Activated T-cell treated with anti-CD3 and anti-CD28 coated beads, Interleukin-2, amount 50 U/mL, for 24 hours (primary cell): ENCODE measurements around the gene SLC30A5.
"Not testable (repeated sequence)": the region's sequence is repeated elsewhere in the genome, so short reads cannot be mapped to it uniquely, and the experiment has no call there.

Source experiments
- DNase-seq: peaks from one replicate; pipeline ENCODE4 v3.0.0-alpha.2; 2020
- H3K27ac Mint-ChIP-seq: 2 replicates; pipeline ENCODE4 v1.8.0; 2020; ENCODE audit warnings: mild to moderate bottlenecking, mixed read lengths
- H3K27me3 Mint-ChIP-seq: 2 replicates; pipeline ENCODE4 v1.8.0; 2020; ENCODE audit warnings: mixed read lengths
- H3K36me3 Mint-ChIP-seq: 2 replicates; pipeline ENCODE4 v1.8.0; 2020; ENCODE audit warnings: low read depth, mixed read lengths
- H3K4me1 Mint-ChIP-seq: 2 replicates; pipeline ENCODE4 v1.8.0; 2020; ENCODE audit warnings: low read depth, mixed read lengths
- H3K4me3 Mint-ChIP-seq: 2 replicates; pipeline ENCODE4 v1.8.0; 2020; ENCODE audit warnings: mild to moderate bottlenecking, moderate library complexity, mixed read lengths
- H3K9me3 Mint-ChIP-seq: 2 replicates; pipeline ENCODE4 v1.8.0; 2020; ENCODE audit warnings: mixed read lengths

The SLC30A5 gene

DNA sequence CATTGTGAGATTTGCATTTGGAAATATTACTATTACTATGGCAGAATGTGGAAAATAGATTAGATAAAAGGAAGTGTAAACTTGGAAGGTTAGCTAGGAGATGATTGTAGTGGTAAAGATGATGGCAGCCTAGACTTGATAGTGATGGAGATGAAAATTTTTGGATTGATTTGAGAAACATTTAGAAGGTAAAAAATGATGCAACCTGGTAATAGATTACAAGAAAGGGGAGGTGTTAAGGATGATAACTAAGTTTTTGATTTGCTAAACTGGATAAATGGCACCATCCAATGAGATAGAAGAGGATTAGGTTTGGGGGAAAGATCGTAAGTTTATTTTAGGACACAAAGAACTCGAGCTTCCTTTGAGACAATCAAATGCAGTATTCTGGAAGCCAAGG, 8.9 kb upstream of the SLC30A5 start:
- Mint-ChIP-seq H3K9me3 (no peaks in the 10 kb centered on the region), H3K27me3 (no peaks in the 10 kb centered on the region), H3K27ac (no peak overlapping the region), H3K4me3 (no peak overlapping the region), H3K36me3 (no peaks in the 10 kb centered on the region), H3K4me1 (peaks cover 8% of the 10 kb centered on the region)
- DNase-seq = no peak

DNA sequence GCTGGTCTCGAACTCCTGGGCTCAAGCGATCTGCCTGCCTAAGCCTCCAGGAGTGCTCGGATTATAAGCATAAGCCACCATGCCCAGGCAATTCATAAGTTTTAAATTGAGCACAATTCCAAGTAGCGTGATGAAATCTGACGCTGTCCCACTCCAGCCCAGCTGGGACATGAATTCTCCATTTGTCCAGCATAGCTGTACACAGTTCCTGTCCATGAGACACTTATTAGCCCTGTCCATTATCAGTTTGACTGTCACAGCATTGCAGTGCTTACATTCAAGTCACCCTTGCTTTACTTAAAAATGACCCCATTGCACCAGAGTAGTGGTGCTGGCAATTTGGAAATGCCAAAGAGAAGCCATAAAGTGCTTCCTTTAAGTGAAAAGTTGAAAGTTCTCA, 7.6 kb upstream of the SLC30A5 start:
- Mint-ChIP-seq H3K27me3 (no peaks in the 10 kb centered on the region), H3K4me1 (peaks cover 8% of the 10 kb centered on the region), H3K27ac (no peak overlapping the region), H3K4me3 (no peak overlapping the region), H3K36me3 (no peaks in the 10 kb centered on the region), H3K9me3 (no peaks in the 10 kb centered on the region)
- no peak for DNase-seq

DNA sequence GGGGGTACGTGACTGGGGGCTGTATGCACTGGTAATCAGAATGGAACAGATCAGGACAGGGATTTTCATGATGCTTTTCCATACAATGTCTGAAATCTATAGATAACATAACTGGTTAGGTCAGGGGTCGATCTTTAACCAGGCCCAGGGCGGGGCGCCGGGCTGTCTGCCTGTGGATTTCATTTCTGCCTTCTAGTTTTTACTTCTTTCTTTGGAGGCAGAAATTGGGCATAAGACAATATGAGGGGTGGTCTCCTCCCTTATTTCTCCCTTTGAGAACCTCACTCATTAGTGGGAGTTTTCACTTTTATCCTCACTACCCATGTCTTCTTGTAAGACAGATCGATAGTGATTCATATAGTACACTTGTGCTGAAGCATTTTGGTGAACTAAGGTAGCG, 5.8 kb upstream of the SLC30A5 start:
- not testable (repeated sequence) for H3K4me3 Mint-ChIP-seq, H3K9me3 Mint-ChIP-seq, H3K27ac Mint-ChIP-seq, DNase-seq, H3K36me3 Mint-ChIP-seq, H3K4me1 Mint-ChIP-seq, H3K27me3 Mint-ChIP-seq

DNA sequence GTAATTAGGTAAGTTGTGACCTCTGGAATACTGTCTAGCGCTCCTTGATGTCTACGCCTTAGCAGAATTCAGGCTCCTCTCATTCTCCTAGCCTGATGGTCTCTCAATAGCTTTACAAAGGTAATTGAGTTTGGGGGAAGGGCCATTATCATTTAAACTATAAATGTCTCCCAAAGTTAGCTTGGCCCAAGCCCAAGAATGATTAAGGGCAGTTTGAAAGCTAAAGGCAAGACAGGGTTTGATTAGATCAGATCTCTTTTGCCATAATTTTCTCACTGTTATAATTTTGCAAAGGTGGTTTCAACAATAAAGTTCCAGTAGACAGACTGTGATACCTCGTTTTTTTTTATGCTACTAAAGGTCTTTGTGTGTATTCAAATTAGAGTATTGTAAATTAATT, 3.7 kb upstream of the SLC30A5 start:
- H3K27me3 Mint-ChIP-seq = no peaks in the 10 kb centered on the region

DNA sequence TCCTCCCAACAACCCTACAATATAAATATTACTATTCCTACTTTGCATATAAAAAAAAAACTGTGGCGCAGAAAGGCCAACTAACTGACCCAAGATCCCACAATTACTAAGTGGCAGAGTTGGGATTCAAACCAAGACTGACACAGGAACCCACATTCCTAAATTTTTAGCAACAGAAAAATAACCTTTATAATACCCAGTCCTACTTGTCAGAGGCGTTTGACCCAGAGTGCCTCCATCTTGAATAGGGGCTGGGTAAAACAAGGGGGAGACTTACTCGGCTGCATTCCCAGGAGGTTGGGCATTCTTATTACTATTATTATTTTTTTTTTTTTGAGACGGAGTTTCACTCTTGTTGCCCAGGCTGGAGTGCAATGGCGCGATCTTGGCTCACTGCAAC, 2.0 kb upstream of the SLC30A5 start:
- peaks cover 21% of the 10 kb centered on the region for H3K4me1 Mint-ChIP-seq
- H3K27ac Mint-ChIP-seq = no peak overlapping the region
- no peaks in the 10 kb centered on the region for H3K9me3 Mint-ChIP-seq
- peaks cover 21% of the 10 kb centered on the region for H3K36me3 Mint-ChIP-seq
- no peak overlapping the region for H3K4me3 Mint-ChIP-seq
- DNase-seq = no peak
- H3K27me3 Mint-ChIP-seq = no peaks in the 10 kb centered on the region

More for the DNA sequence above, 3.7 kb upstream of the SLC30A5 start:
- Mint-ChIP-seq H3K27ac (no peak overlapping the region), H3K4me3 (no peak overlapping the region), H3K9me3 (no peaks in the 10 kb centered on the region), H3K4me1 (peaks cover 6% of the 10 kb centered on the region), H3K36me3 (peaks cover 6% of the 10 kb centered on the region)
- DNase-seq = no peak

DNA sequence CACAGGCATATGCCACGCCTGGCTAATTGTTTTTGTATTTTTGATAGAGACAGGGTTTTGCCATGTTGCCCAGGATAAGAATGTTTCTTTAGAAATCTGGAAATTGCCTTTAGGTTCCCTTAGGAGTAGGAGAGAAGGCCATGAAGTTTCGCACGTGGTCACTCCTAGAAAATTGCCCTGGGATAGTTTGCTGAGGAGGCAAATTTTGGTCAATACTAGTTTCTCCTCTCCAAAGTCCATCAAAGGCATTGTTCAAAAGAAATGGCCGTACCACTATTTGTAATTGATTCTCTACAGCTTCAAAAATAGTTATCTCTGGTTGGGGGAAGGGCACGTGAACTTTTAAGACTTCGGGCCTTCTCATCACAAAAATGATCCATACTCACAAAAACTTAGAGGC, 845 bp upstream of the SLC30A5 start:
- Mint-ChIP-seq H3K27ac (peak overlapping the region; percentile 95), H3K36me3 (peaks cover 31% of the 10 kb centered on the region), H3K27me3 (no peaks in the 10 kb centered on the region), H3K9me3 (no peaks in the 10 kb centered on the region), H3K4me3 (no peak overlapping the region), H3K4me1 (peaks cover 30% of the 10 kb centered on the region)
- DNase-seq = no peak

DNA sequence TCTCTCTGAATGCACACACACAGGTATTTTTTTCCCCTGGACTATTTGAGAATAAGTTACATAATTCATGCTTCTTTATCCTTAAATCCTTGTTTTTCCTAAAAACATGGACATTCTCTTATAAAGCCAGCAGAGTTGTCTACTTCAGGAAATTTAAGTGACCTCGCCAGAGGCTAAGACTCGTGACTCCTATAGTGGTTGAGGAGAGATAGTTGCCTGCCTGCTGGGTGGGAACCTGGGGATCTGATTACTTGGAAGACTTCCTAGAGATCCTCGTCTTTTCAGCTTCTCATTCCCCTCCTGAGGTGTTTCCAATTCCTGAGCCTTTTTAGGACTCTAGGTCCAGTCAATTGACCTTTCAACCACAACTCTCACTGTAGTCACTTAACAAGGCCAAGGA, 5.5 kb downstream of the SLC30A5 start:
- no peak overlapping the region for H3K27ac Mint-ChIP-seq
- H3K4me1 Mint-ChIP-seq = peaks cover 44% of the 10 kb centered on the region
- no peaks in the 10 kb centered on the region for H3K27me3 Mint-ChIP-seq
- no peaks in the 10 kb centered on the region for H3K9me3 Mint-ChIP-seq
- DNase-seq = no peak
- H3K4me3 Mint-ChIP-seq = no peak overlapping the region
- peaks cover 85% of the 10 kb centered on the region for H3K36me3 Mint-ChIP-seq

DNA sequence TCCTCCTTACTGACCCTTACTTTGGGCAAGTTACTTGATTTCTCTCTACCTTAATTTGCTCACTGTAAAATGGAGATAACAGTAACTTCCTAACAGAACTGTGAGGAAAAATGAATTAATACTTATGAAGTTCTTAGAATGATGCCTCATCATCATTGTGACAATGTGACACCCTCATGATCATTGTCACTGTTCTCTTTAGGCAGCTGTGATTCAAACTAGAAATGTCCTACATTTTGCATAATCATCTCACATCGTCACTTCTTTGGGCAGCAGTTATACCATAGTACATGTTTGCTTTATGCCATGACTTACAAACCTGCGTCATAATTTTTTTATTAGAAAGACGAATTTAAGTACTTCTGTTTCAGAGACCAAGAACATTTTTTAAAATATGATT, 9.7 kb downstream of the SLC30A5 start:
- peaks cover 14% of the 10 kb centered on the region for H3K4me1 Mint-ChIP-seq
- H3K4me3 Mint-ChIP-seq = no peak overlapping the region
- DNase-seq = no peak
- peaks cover 88% of the 10 kb centered on the region for H3K36me3 Mint-ChIP-seq
- no peaks in the 10 kb centered on the region for H3K9me3 Mint-ChIP-seq
- no peak overlapping the region for H3K27ac Mint-ChIP-seq
- H3K27me3 Mint-ChIP-seq = no peaks in the 10 kb centered on the region

DNA sequence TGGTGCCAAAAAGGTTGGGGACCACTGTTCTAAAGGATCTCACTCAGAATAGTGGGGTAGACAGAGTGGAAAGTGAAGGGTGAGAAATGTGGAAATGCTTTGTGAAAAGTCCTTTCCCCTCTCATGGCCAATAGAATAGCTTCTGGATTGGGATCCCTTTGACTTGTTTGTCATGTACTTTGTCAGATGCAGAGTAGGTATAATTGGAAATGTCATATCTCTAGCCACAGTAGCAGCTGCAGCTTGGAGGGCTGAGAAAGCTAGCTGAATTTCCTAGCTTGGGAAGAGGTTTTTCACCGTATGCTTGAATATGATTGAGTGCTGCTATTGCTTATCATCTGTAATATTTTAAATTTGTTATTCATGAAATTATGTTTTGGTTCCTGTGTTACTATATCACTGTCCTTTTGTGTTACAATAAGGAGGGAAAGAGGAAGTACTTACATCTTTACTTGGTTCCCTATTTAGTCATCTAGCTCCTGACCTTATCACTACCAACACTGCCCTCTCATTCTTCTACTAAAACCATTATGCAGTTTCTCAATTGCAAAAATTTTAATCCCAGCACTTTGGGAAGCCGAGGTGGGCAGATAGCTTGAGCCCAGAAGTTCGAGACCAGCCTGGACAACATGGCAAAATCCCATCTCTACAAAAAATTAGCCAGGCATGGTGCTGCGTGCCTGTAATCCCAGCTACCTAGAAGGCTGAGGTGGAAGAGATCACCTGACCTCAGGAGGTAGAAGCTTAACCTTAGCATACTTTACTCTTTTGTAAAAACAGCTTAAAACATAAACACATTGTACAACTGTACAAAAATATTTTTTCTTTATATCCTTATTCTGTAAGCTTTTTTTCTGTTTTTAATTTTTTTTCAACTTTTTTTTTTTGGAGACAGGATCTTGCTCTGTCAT, 12.4 kb downstream of the SLC30A5 start:
- no peak for DNase-seq
- H3K27me3 Mint-ChIP-seq = no peaks in the 10 kb centered on the region
- H3K4me3 Mint-ChIP-seq = no peak overlapping the region
- no peaks in the 10 kb centered on the region for H3K4me1 Mint-ChIP-seq
- peaks cover 90% of the 10 kb centered on the region for H3K36me3 Mint-ChIP-seq
- no peaks in the 10 kb centered on the region for H3K9me3 Mint-ChIP-seq
- no peak overlapping the region for H3K27ac Mint-ChIP-seq

DNA sequence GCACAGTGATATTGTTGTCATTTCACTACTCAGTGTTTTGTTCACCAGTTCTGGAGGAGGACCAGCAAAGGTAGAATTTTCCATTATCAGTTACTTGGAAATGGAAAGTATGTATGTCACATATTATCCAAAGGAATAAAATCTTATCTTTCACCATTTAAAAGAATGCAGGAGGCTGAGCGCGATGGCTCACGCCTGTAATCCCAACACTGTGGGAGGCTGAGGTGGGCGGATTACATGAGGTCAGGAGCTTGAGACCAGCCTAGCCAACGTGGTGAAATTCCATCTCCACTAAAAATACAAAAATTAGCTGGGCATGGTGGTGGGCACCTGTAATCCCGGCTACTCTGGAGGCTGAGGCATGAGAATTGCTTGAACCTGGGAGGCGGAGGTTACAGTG, 14.6 kb downstream of the SLC30A5 start:
- H3K4me1 Mint-ChIP-seq, H3K4me3 Mint-ChIP-seq, H3K9me3 Mint-ChIP-seq, H3K27me3 Mint-ChIP-seq, DNase-seq, H3K27ac Mint-ChIP-seq: not testable (repeated sequence)
- peaks cover 93% of the 10 kb centered on the region for H3K36me3 Mint-ChIP-seq

DNA sequence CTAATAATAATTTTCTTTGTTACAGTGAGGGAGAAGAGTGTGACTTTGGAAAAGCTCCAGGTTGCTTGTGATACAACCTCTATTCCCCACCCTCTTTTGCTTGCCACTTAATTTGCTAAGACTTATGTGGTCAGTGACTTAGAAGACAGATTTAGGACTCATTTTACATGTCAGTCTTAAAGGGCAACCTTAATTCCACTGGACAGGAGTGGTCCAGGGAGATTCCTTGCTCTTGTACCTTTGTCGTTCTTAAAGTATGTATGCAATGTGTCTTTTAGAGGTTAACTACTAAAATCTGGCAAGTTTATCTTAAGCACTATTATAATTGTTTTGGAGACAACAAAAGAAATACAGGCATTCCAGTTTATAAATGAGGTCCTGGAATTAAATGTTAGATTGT, 20.0 kb downstream of the SLC30A5 start:
- no peaks in the 10 kb centered on the region for H3K9me3 Mint-ChIP-seq
- no peaks in the 10 kb centered on the region for H3K27me3 Mint-ChIP-seq
- no peaks in the 10 kb centered on the region for H3K4me1 Mint-ChIP-seq
- H3K27ac Mint-ChIP-seq = no peak overlapping the region
- H3K36me3 Mint-ChIP-seq = peaks cover 85% of the 10 kb centered on the region
- DNase-seq = no peak
- H3K4me3 Mint-ChIP-seq = no peak overlapping the region

DNA sequence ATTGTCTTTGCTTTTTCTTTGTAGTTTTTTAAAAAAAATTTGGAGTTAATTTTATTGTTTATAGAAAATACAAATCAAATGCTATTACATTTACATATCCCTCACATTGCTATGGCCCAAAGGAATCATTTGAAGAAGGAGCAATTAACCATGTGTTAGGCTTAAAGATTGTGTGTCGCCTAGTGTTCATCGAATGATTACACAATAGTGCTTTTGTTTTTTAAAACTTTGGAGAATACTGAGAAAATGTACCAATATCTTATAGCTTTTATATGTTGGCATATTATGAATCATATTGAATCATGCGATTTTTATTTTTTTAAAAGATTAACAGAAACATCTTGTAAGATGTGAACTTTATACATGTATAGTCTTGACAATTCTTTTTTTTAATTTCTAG, 21.7 kb downstream of the SLC30A5 start:
- Mint-ChIP-seq H3K4me3 (no peak overlapping the region), H3K27ac (no peak overlapping the region), H3K36me3 (peaks cover 84% of the 10 kb centered on the region), H3K9me3 (no peaks in the 10 kb centered on the region), H3K4me1 (no peaks in the 10 kb centered on the region), H3K27me3 (no peaks in the 10 kb centered on the region)
- DNase-seq = no peak

DNA sequence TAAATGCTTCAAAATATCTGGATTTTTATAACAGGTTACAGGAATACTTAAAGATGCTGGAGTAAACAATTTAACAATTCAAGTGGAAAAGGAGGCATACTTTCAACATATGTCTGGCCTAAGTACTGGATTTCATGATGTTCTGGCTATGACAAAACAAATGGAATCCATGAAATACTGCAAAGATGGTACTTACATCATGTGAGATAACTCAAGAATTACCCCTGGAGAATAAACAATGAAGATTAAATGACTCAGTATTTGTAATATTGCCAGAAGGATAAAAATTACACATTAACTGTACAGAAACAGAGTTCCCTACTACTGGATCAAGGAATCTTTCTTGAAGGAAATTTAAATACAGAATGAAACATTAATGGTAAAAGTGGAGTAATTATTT, 35.6 kb downstream of the SLC30A5 start:
- H3K27me3 Mint-ChIP-seq = no peaks in the 10 kb centered on the region
- peaks cover 60% of the 10 kb centered on the region for H3K36me3 Mint-ChIP-seq
- DNase-seq = no peak
- H3K4me3 Mint-ChIP-seq = no peak overlapping the region
- H3K4me1 Mint-ChIP-seq = no peaks in the 10 kb centered on the region
- H3K27ac Mint-ChIP-seq = no peak overlapping the region
- H3K9me3 Mint-ChIP-seq = no peaks in the 10 kb centered on the region

DNA sequence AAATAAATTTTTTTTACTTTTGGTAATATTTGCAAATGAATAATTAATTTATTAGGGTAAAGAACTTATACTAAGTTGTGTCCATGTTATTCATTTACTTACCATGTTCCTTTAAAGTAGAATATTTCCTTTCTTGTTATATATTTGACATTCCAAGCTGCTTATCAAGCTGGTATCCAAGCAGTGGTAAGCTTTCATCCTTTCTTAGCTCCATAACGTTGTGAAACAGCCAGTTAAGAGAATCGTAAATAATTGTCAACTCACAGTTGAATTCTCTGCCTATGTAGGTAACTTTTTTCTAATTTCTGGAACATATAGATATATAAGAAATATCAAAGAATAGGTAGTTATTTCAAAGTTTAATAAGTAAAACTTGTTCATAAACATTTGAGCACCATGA, 36.4 kb downstream of the SLC30A5 start:
- DNase-seq = no peak
- Mint-ChIP-seq H3K36me3 (peaks cover 55% of the 10 kb centered on the region), H3K4me3 (no peak overlapping the region), H3K4me1 (no peaks in the 10 kb centered on the region), H3K27ac (no peak overlapping the region), H3K27me3 (no peaks in the 10 kb centered on the region), H3K9me3 (no peaks in the 10 kb centered on the region)

DNA sequence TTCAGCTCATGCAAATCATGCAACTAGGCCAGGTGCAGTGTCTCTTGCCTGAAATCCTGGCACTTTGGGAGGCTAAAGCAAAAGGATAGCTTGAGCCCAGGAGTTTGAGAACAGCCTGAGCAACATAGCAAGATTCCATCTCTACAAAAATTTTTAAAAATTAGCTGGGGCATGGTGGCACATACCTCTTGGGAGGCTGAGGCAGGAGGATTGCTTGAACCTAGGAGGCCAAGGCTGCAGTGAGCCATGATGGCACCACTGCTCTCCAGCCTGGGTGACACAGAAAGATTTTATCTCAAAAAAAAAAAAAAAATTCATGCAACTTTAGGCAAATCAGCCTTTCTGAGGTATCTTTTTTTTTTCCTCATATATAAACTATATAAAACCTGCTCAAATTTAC, 37.5 kb downstream of the SLC30A5 start:
- H3K9me3 Mint-ChIP-seq = no peaks in the 10 kb centered on the region
- H3K27me3 Mint-ChIP-seq = no peaks in the 10 kb centered on the region
- H3K4me3 Mint-ChIP-seq = no peak overlapping the region
- no peak for DNase-seq
- H3K36me3 Mint-ChIP-seq = peaks cover 47% of the 10 kb centered on the region
- no peak overlapping the region for H3K27ac Mint-ChIP-seq
- H3K4me1 Mint-ChIP-seq = no peaks in the 10 kb centered on the region

DNA sequence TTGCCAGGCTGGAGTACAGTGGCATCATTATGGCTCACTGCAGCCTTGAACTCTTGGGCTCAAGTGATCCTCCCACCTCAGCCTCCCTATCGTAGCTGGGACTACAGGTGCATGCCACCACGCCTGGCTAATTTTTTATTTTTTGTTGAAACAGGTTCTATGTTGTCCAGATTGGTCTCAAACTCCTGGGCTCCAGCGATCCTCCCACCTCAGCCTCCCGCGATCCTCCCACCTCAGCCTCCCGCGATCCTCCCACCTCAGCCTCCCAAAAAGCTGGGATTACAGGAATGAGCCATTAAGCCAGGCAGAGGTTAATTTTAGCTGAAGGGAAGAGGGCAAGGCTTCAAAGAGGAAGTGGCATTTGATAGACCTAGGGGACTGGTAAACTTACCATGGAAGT, 40.3 kb downstream of the SLC30A5 start:
- no peak overlapping the region for H3K4me3 Mint-ChIP-seq
- no peaks in the 10 kb centered on the region for H3K27me3 Mint-ChIP-seq
- no peaks in the 10 kb centered on the region for H3K4me1 Mint-ChIP-seq
- DNase-seq = no peak
- peaks cover 28% of the 10 kb centered on the region for H3K36me3 Mint-ChIP-seq
- no peak overlapping the region for H3K27ac Mint-ChIP-seq
- no peaks in the 10 kb centered on the region for H3K9me3 Mint-ChIP-seq
